K562 (cell line): Measurements from ENCODE around the gene ANKLE1. TPM values are rescaled to one million over a fixed set of nuclear protein-coding genes. Genes with fewer than 3 reads are reported as not detected.
A peak's percentile ranks its signal among the peaks of the same experiment; 100 is the strongest.

Experiments used
- ATAC-seq: fragments of 200-7000 bp; cut with Tn5 transposase; 3 replicates; pipeline ENCODE4 v1.9.1; 2020; ENCODE audit warnings: moderate library complexity
- BruUV-seq: library from RNA; stranded (reverse); fragments of 400-500 nt; replicated peaks from 2 replicates; lab custom pipeline; 2021; lab: Mats Ljungman, UMichigan
- CTCF ChIA-PET: fragments of 300-600 bp; formaldehyde crosslinking; extraction: SDS; loops from one replicate; lab custom pipeline; 2021; ENCODE audit warnings: low intra/inter-chr PET ratio; lab: Yijun Ruan, JAX
- POLR2A ChIA-PET: fragments of 300-600, 350-650 bp; sonication (Branson Sonifier 250); formaldehyde crosslinking; extraction: SDS; loops from one replicate; lab custom pipeline; 2021; ENCODE audit warnings: antibody characterized with exemption, inconsistent platforms; lab: Yijun Ruan, JAX
- DNase-seq, 4 experiments: peaks; one replicate each; pipeline versions ENCODE4 v3.0.0 to v3.0.0-alpha.2; 2011 to 2018; ENCODE audit warnings: low spot score in 3 of 4, mixed read lengths in 3 of 4; ENCODE audit errors: extremely low read depth in 1 of 4
- FAIRE-seq: peaks from 2 replicates; lab custom pipeline; 2011; peaks lifted over from hg19 to GRCh38; lab: Jason Lieb, UNC
- H2AFZ ChIP-seq: 2 replicates; pipeline ENCODE4 v1.6.0; 2011; ENCODE audit warnings: low read depth, low read length, control low read depth, inconsistent platforms
- H3K27ac ChIP-seq: fragments of 200-600 bp; 3 replicates; pipeline ENCODE4 v1.8.0; 2011; ENCODE audit warnings: low read depth, mild to moderate bottlenecking, control low read depth, inconsistent platforms, low read length, moderate library complexity, mixed read lengths; ENCODE audit errors: extremely low read depth
- H3K27me3 ChIP-seq, 2 experiments: fragments of 300-600 bp in 1 of 2; 2 replicates in 1 of 2; 3 replicates in 1 of 2; pipeline versions ENCODE4 v1.6.0 to v1.8.0; 2011; ENCODE audit warnings: inconsistent platforms in 2 of 2, low read length in 2 of 2, mild to moderate bottlenecking in 1 of 2, mixed read lengths in 1 of 2, moderate library complexity in 1 of 2; ENCODE audit not compliant: control insufficient read depth in 2 of 2, insufficient read depth in 2 of 2
- H3K36me3 ChIP-seq: fragments of 300-600 bp; 3 replicates; pipeline ENCODE4 v1.8.0; 2011; ENCODE audit warnings: mild to moderate bottlenecking, low read length, inconsistent platforms; ENCODE audit not compliant: control insufficient read depth, insufficient read depth
- H3K4me1 ChIP-seq, 2 experiments: fragments of 200-600 bp in 1 of 2; replicated peaks in 1 of 2; 2 replicates in 1 of 2; 3 replicates in 1 of 2; pipeline versions ENCODE4 v1.5.1 to v1.8.0; 2011; ENCODE audit warnings: inconsistent platforms in 2 of 2, low read length in 2 of 2, mild to moderate bottlenecking in 1 of 2, mixed read lengths in 1 of 2, moderate library complexity in 1 of 2; ENCODE audit not compliant: control insufficient read depth in 2 of 2, insufficient read depth in 2 of 2
- H3K4me2 ChIP-seq: 2 replicates; pipeline ENCODE4 v1.6.1; 2011; ENCODE audit warnings: low read length, control low read depth, inconsistent platforms, mixed read lengths; ENCODE audit not compliant: insufficient read depth
- H3K4me3 ChIP-seq: fragments of 200-600 bp; sonication (generic), shearing (Covaris generic); 2 replicates; pipeline ENCODE4 v1.5.1; 2016; ENCODE audit warnings: control low read depth, inconsistent platforms
- H3K79me2 ChIP-seq: fragments of 200-600 bp; 3 replicates; pipeline ENCODE4 v1.8.0; 2011; ENCODE audit warnings: low read length, inconsistent platforms; ENCODE audit not compliant: control insufficient read depth, insufficient read depth
- H3K9ac ChIP-seq, 2 experiments: 2 replicates each; pipeline versions ENCODE4 v1.6.0 to v1.6.1; 2011; ENCODE audit warnings: low read depth in 2 of 2, low read length in 2 of 2, control low read depth in 1 of 2, inconsistent platforms in 1 of 2, mild to moderate bottlenecking in 1 of 2, mixed read lengths in 1 of 2; ENCODE audit not compliant: insufficient read depth in 1 of 2
- H3K9me1 ChIP-seq: one replicate; pipeline ENCODE4 v1.6.0; 2011; ENCODE audit warnings: inconsistent platforms, mild to moderate bottlenecking, low read length, moderate library complexity; ENCODE audit not compliant: control insufficient read depth, insufficient read depth
- H3K9me3 ChIP-seq: replicated peaks from 2 replicates; pipeline ENCODE4 v1.5.1; 2011; ENCODE audit warnings: low read depth, low read length, inconsistent platforms; ENCODE audit not compliant: control insufficient read depth, insufficient read depth
- H4K20me1 ChIP-seq: replicated peaks from 2 replicates; pipeline ENCODE4 v1.6.1; 2011; ENCODE audit warnings: low read length, inconsistent platforms, mixed read lengths; ENCODE audit not compliant: control insufficient read depth, insufficient read depth
- MAZ ChIP-seq, 2 experiments: fragments of 450-650 bp in 1 of 2; sonication (generic) in 1 of 2; formaldehyde crosslinking; IDR thresholded peaks in 1 of 2; conservative IDR thresholded peaks in 1 of 2; 2 replicates each; pipeline versions ENCODE4 v1.4.0 to v1.5.0; 2020; ENCODE audit warnings: mild to moderate bottlenecking in 1 of 2, missing genetic modification reagents in 1 of 2
- MBD2 ChIP-seq: sonication (generic); IDR thresholded peaks from 2 replicates; pipeline ENCODE4 v1.6.1; 2016; ENCODE audit warnings: low read depth, borderline replicate concordance
- MNT ChIP-seq, 2 experiments: fragments of 450-650 bp; conservative IDR thresholded peaks; 2 replicates each; pipeline ENCODE4 v1.6.1; 2017; ENCODE audit warnings: mild to moderate bottlenecking in 2 of 2, moderate library complexity in 2 of 2
- NR2C2 ChIP-seq, 2 experiments: fragments of 200-800 bp in 1 of 2; sonication (Bioruptor generic) in 1 of 2; sonication (generic) in 1 of 2; formaldehyde crosslinking in 1 of 2; IDR thresholded peaks; 2 replicates each; pipeline versions ENCODE4 v1.6.1 to v1.8.0; 2016 to 2022; ENCODE audit warnings: mild to moderate bottlenecking in 1 of 2, missing compliant biosample characterization in 1 of 2, missing genetic modification characterization in 1 of 2, missing genetic modification reagents in 1 of 2
- POLR2A ChIP-seq: fragments of 450-650 bp; conservative IDR thresholded peaks from 2 replicates; pipeline ENCODE4 v1.6.1; 2016
- PRDM10 ChIP-seq: fragments of 450-650 bp; IDR thresholded peaks from 2 replicates; pipeline ENCODE4 v1.6.1; 2018; ENCODE audit not compliant: partially characterized antibody
- SRSF3 ChIP-seq: fragments of 200-400 bp; formaldehyde crosslinking; IDR thresholded peaks from 2 replicates; pipeline ENCODE4 v1.6.1; 2016; ENCODE audit warnings: mild to moderate bottlenecking, low read length, moderate library complexity; ENCODE audit not compliant: insufficient read depth
- TARDBP ChIP-seq: fragments of 450-650 bp; IDR thresholded peaks from 2 replicates; pipeline ENCODE4 v1.6.1; 2016
- WGBS: fragments of 100-300 bp; shearing (Covaris generic); methylation state at CpG from one replicate; pipeline ENCODE4 v1.1.6; 2016; ENCODE audit warnings: low coverage, mixed read lengths; ENCODE audit not compliant: insufficient coverage; ENCODE audit errors: missing lambda C conversion rate; 5-methylcytosine and 5-hydroxymethylcytosine counted together
- in situ Hi-C: fragments of 300-500 bp; cut with MboI; formaldehyde crosslinking; loops from 4 replicates; pipeline ENCODE4 v1.15.0; 2018; ENCODE audit warnings: inconsistent platforms, mixed read lengths
- intact Hi-C: fragments of 100-400 bp; cut with micrococcal nuclease; formaldehyde crosslinking; loops from 2 replicates; pipeline ENCODE4 v1.14.2; 2022
- polyA plus RNA-seq, 8 experiments: library from polyadenylated mRNA; depleted of rRNA in 4 of 8; stranded (reverse) in 5 of 8; unstranded in 3 of 8; fragments of >200 nt; fragmentation: Nextera tagmentation in 2 of 8; fragmentation: Illumina TruSeq in 1 of 8; extraction: Ambion mirVana in 2 of 8; extraction: Trizol in 1 of 8; gene quantifications; 2 replicates each; pipeline versions ENCODE4 v1.2.1 to v1.2.3, GENCODE V29; 2011 to 2014; ENCODE audit warnings: inconsistent platforms in 1 of 8, missing spikeins in 1 of 8
- total RNA-seq, 7 experiments: library from RNA; depleted of rRNA in 6 of 7; stranded (reverse); fragments of >200 nt in 6 of 7; fragmentation: Illumina TruSeq in 2 of 7; extraction: Trizol in 2 of 7; gene quantifications; 2 replicates each; pipeline versions ENCODE4 v1.2.1 to v1.2.3, GENCODE V29; 2011 to 2021; ENCODE audit warnings: low replicate concordance in 1 of 7
- TF ChIP-seq, protein P1 (sequence below), 2 experiments: IDR thresholded peaks; 2 replicates each; pipeline ENCODE4 v1.6.1; 2012; ENCODE audit warnings: improper control_type of control experiment in 2 of 2, low read depth in 2 of 2, low read length in 2 of 2, borderline replicate concordance in 1 of 2

The ANKLE1 gene
- total and polyA plus RNA-seq, 9 of the 15 experiments (the other 6 are each of a cell fraction or from before 2014, with no cell fraction given) = 0.63 to 9.2 (median 2.9) TPM

DNA sequence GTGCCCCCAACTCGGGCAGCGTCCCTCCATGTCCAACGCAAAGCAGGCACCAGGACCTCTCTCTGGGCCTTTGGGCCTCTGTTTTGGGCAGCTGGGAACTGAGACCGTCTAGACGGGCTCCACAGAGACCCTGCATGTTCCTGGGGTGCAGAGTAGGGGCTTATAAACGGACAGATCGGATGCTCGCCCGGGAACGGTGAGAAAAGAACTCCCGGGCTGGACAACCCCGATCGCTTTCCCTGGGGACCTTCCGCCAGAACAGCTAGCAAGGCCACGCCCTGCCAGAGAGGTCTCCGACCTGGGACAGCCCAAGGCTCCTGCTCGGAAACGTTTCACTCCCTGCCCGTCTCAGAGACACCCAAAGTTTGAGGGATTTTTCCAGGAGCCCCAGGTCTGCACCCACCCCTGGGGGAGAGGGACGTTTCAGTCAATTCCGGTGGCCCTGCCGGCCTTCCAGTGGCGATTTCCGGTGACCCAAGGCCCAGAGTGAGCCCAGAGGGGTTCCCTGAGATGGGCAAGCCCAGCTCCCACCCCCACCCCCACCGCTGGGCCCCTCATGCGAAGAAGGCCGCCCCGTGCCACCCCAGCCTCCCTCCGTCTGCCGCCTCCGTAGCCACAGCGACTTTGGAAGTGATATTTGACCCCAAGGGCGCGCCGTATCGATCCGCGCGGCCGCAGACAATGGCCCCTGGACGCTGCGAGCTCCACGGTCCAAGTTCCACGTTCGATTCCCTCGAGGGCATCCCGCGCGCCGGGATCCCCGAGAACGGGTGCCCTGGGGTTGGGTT, 37.7 kb upstream of the ANKLE1 start:
- Histone ChIP-seq H3K27ac (peak overlapping the region; percentile 86), H3K9me1 (no peaks in the 10 kb centered on the region), H4K20me1 (peaks cover 15% of the 10 kb centered on the region), H3K9ac (peak overlapping the region; percentile 65 to 91), H3K4me2 (peak overlapping the region; percentile 93), H3K79me2 (peaks cover 54% of the 10 kb centered on the region), H3K4me3 (peak overlapping the region; percentile 80), H2AFZ (no peak overlapping the region), H3K4me1 (peaks cover 37 to 79% of the 10 kb centered on the region in 2 experiments), H3K36me3 (peaks cover 24% of the 10 kb centered on the region; the same call in 2 of the 3 replicates), H3K9me3 (no peaks in the 10 kb centered on the region), H3K27me3 (no peaks in the 10 kb centered on the region)
- 1% methylated on average over 47 of the region's 52 CpGs for WGBS
- in situ Hi-C loops (no loop called here), intact Hi-C loops (no loop called here)
- ATAC-seq (peak; percentile 68), FAIRE-seq (peak; percentile 86), DNase-seq (peak; percentile 46 to 81 (median 56))
- POLR2A ChIA-PET = interaction anchor here (0.6 to 11.3 kb wide), 6 partner anchors 10 to 102 kb away, joined by 3 to 129 read pairs (median 3); partner anchors contain the start of gene OCEL1
- CTCF ChIA-PET = interaction anchor here (0.6 kb wide), 1 partner anchor 133 kb away, joined by 3 read pairs; no protein-coding TSS in a partner anchor
- BruUV-seq = TSS peak; percentile 47
- TF ChIP-seq MBD2 (0 out of 2 replicates have a peak, but pooled peaks have one; percentile 10), MAZ (CRISPR knock-in tag; conservative IDR thresholded peaks at IDR 0.05 in 1 of 2, IDR thresholded peaks at IDR 0.05 in 1 of 2) (peak; percentile 8 to 36; a peak in 2 of 4 replicates), TARDBP (no peak), MNT (conservative IDR thresholded peaks at IDR 0.05) (0 out of 4 replicates have a peak, but pooled peaks of 1 of the 2 experiments have one; percentile 20), PRDM10 (peak; percentile 64), SRSF3 (0 out of 2 replicates have a peak, but pooled peaks have one; percentile 34), NR2C2 (CRISPR knock-in tag; IDR thresholded peaks at IDR 0.05) (no peak), NR2C2 (tag; IDR thresholded peaks at IDR 0.05) (peak; percentile 49; the same call in 1 of the 2 replicates), POLR2A (0 out of 2 replicates have a peak, but pooled peaks have one; percentile 33)
- TF ChIP-seq, protein P1, sequence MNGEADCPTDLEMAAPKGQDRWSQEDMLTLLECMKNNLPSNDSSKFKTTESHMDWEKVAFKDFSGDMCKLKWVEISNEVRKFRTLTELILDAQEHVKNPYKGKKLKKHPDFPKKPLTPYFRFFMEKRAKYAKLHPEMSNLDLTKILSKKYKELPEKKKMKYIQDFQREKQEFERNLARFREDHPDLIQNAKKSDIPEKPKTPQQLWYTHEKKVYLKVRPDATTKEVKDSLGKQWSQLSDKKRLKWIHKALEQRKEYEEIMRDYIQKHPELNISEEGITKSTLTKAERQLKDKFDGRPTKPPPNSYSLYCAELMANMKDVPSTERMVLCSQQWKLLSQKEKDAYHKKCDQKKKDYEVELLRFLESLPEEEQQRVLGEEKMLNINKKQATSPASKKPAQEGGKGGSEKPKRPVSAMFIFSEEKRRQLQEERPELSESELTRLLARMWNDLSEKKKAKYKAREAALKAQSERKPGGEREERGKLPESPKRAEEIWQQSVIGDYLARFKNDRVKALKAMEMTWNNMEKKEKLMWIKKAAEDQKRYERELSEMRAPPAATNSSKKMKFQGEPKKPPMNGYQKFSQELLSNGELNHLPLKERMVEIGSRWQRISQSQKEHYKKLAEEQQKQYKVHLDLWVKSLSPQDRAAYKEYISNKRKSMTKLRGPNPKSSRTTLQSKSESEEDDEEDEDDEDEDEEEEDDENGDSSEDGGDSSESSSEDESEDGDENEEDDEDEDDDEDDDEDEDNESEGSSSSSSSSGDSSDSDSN (IDR thresholded peaks at IDR 0.05; ENCODE audit: borderline replicate concordance in 1 of 2, low read depth in 2 of 2, low read length in 2 of 2) = peak in 1 of 2 experiments; percentile 53; a peak in 1 of 4 replicates
